Middle frontal gyrus (tissue), 1 donor: ENCODE results near the gene ZBTB24.
"Not testable (repeated sequence)": the region's sequence is repeated elsewhere in the genome, so short reads cannot be mapped to it uniquely, and the experiment has no call there.

ENCODE experiments used
- DNase-seq: peaks from one replicate; pipeline ENCODE4 v3.0.0-alpha.2; 2015; ENCODE audit warnings: low spot score; ENCODE audit errors: extremely low spot score

ZBTB24 gene

DNA sequence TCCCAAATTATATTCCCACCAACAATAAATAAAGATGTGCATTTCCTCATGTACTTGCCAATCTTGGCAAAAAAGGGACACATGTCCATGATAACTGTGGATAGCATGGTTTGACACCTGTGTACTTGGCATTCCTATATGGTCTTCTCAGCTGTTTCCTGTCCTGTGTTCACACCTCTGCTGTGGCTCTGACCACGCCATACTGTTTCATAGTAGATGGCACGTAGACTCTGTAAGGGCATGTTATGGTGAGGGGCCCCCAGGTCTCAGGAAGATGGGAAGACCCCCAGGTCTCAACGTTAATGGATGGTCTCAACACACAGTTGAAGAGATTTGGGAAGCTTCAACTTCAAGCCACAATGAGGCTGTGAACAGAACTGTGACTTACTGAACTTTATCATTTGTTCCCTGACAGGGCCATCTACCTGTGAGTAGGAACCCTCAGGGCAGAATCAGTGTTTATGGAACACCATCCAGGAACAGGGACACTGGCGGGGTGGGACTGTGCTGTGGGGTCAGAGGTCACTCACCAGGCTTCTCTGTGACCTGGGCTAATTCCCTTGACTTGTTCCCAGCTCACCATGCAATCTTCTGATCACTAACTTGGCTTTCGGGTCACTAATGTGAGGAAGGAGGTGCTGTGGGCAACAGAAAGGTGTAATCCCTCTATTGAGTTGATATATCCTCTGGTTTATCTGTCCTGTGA is 11.8 kb downstream of the ZBTB24 start:
- no peak for DNase-seq

DNA sequence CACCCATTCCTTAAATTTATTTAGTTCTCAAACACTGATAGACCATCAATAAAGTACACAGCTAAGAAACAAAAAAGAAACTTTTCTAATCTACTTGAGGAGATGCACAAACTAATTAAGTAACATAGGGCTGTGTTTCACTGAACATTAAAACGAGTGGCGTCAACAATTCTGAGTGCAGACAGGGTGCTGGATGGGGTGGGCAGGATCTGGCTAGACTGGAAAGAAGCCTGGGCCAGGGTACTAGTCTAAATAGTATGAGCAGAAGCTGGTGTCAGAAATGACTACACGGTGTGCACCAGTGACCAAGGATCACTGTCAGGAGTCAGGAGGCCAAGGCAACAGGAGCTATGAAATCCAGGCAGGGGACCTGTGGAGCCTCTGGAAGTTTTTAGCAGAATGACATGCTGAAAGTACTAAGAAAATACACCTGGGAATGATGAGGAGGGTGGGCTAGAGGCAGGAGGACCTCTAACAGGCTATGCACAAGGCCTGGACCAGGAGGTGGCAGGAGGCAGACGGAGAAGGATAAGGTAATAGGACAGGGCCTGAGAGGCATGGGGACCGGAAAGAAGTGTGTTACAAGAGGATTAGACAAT is 13.3 kb downstream of the ZBTB24 start:
- no peak for DNase-seq

DNA sequence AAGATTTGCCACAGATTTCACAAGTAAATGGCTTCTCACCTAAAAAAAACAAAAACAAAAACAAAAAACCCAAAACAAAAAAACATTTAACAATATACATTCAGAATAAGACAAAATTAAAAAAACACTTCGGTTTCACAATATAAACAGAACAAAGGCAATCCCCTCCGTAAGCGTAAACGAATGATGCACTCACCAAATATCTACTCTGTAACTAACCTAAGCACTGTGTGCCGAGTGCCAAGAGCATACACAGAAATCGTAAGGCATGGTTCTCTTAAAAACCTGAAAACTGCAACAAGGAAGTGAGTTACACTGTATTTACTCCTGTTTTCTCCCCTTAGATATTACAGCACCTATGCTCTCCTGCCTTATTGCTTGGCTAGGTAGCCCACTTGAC is 15.3 kb downstream of the ZBTB24 start:
- no peak for DNase-seq

- no peak for DNase-seq
Observed at GRCh38 chr6:109466212-109466923, 16.7 kb downstream of the ZBTB24 start.

DNA sequence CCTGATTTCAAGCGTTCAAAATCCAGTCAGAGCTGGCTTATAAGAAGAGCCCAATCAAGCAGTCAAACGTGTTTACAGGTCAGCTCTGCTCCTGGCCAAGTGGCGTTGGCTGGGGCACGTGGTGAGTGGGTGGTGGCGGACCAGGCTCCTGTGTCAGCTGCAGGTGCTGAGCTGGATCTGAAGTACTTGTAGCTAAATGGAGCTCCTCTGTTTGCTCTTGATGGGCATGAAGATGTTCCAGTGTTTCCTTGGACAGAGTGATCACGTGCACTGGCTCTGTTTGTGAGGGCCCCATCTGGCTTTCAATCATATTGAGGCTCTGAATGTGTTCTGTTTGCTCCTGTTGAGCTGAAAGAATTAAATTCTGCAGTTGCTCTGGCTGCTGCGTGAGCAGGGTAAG is 17.2 kb downstream of the ZBTB24 start:
- DNase-seq: peak; percentile 42

GRCh38 chr6:109461733-109462526 is 21.1 kb downstream of the ZBTB24 start:
- DNase-seq: no peak

GRCh38 chr6:109461205-109461604 is 21.8 kb downstream of the ZBTB24 start:
- DNase-seq: not testable (repeated sequence)

DNA sequence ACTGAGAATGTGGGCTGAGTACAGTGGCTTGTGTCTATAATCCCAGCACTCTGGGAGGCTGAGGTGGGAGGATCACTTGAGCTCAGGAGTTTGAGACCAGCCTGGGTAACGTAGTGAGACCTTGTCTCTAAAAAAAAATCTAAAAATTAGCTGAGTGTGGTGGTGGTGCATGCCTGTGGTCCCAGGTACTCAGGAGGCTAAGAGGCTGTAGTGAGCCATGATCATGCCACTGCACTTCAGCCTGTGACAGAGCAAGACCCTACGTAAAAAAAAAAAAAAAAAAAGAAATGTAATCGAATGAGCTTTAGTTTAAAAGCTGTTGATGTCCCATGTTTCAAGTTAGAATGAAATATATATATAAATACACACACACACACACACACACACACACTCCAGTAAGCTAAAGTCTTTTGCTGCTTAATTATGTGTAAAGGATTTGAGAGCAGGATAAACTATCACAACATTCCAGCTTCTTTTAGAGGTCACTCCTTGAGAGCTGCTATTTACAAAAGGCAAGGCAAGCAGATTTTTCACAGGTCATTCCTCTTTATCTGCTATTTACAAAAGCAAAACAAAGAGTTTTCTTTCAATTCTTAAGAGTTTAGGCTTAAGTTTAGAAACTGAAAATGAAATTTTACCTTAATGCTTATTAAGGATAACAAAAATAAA is 22.7 kb downstream of the ZBTB24 start:
- no peak for DNase-seq

DNA sequence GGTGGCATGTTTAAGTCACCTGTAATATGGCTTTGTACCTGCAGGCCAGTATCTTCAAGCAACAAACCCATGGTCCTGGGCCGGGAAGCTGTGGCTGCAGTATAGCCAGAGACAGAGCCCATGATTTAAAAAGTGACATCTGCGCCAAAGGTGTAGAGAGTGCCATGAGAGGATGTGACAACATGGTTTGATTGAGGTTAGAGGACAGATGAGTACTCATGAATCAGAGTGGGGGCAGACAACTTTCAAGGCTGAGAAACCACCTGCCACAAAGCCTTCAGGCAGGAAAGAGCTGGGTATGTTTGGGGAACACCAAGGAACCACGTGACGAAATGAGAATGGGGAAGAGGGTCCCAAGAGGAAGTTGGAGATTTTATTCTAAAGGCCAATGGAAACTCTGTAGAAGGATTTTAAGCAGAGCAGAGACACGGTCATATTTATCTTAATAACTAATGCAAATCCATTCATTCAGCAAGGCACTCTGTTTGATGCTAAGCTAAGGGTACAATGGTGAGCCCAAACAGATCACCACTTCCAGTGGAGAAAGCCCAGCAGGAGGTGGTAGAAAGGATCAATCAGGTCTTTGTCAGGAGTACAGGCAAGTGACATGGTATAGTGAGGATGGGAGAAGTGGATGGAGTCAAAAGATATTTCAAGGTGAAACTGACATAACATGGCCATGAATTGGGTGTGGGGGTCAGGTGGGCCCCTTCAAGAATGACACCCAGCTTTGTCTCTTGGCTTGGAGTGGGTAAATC is 24.1 kb downstream of the ZBTB24 start:
- DNase-seq: no peak

DNA sequence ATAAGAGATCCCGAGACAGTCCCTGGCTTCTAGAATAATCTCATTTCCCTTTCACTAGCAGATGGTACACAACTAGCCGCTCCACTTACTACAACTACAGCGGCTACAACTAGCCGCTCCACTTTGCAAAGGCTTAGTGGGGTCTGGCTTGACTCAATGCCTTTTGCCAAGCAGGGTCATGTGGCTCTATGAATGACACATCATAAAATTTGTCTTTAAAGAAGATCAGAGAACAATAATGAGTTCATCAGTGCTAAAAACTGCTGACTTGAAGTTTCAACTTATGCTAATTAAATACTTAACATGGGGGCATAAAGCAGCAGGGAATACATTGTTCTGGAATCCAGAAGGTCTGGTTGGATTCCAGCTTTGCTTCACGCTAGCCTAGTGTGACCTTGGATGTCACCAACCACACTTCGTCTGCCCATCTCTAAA is 25.4 kb downstream of the ZBTB24 start:
- DNase-seq: no peak

DNA sequence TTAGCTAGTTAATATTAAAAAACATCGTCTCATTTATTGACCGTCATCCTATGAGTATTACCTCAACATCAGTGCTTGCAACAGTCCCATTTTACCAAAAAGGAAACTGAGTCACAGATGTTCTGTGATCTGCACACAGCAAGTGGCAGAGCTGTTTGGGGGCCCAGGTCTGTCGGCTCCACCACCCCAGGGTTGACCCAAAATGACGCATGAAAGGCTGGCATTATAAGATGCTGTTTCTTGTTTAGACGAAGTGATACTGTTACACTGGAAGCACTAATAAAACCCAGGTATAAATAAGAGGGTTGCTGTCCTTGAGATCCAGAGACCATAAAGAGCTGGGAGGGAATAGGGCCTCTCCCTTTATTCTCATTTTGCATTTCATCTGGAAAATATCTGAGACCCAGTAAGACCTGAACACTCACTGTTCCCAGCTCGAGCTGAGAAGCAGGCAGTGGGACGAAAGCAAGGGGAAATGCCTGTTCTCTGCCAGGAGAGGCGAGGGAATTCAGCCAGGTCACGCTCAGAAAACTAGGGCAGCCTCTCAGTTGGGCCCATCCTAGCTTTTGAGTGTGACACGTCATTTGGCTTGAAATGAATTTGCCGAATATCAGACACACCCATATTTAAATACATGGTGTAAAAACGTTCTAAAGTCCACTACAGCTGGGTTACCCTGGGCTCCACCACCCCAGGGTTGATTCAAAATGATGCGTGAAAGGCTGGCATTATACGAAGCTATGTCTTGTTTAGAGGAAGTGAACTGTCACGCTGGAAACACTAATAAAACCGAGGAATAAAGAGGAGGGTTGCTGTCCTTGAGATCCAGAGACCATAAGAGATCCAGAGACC is 26.1 kb downstream of the ZBTB24 start:
- no peak for DNase-seq

DNA sequence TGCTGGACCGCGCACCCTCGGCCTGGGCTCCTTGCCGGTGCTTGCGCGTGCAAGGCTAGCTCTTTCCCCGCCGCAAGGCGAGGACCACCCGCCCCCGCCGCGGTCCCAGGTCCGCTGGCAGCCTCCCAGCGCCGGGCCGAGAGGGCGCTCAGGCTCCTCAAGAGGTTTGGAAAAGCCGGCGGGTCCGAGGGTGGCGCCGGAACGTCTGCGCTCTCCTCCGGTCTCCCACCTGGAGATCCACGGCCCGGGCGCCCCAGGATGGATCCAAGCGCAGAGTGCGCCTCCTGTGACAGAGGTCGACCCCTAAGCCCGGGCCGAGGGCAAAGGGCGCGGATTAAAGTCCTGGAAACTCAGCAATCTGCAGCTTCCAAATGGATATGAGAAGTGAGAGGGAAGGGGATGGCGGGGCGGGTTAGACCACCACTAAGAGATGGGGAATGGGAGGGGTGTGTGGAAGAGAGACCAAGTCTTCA is 26.9 kb downstream of the ZBTB24 start:
- no peak for DNase-seq

GRCh38 chr6:109455437-109456110 is 27.4 kb downstream of the ZBTB24 start, which contains the start of gene MICAL1:
Gene MICAL1, minus strand, starts transcription at chr6:109455772. Its CDS starts 1,576 bp downstream, at chr6:109454196.
- no peak for DNase-seq

DNA sequence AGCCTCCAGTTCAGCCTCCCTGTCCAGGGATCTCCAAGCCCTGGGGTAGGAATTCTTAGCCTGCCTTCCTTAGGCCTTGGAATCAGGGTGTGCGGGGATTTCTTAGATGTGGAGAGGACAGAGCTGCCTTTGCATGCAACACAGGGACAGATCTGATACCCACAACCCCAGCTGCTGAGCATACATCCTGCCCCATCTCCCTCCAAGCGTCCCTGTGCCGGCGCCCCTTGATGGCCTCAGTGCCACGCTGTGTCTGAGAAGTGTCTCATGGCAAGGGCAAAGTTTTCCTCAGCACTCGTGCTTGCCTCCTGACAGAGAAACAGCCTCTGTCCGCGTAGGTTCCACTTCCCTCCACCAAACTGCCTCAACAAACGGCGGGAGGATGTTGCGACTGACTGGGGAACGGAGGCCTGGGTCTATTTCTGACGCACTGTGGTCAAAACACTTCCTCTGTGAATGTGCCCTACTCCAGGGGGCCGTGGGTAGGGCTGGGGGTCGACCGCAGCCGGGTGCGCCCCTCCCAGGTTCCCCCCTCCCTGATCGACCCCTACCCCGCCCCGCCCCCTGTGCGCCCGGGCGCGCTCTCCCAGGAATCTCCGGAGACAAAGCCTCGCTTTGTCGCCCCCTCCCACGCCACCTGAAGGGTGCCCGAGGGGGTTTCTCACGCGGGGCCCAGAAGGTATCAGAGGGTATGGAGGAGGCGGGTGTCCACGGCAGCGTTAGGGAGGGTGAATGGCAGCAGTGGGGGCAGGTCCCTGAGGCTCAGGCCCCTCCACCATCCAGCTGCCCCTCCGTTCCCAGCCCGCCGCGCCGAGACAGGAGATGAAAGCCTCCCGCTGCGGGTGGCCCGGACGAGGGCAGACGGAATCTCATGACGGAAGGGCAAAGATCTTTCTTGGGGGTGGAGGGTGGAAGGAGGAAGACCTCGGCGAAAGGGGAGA is 28.3 kb downstream of the ZBTB24 start:
- DNase-seq: no peak

- DNase-seq: no peak
Observed at GRCh38 chr6:109453594-109454495, 29.2 kb downstream of the ZBTB24 start.

DNA sequence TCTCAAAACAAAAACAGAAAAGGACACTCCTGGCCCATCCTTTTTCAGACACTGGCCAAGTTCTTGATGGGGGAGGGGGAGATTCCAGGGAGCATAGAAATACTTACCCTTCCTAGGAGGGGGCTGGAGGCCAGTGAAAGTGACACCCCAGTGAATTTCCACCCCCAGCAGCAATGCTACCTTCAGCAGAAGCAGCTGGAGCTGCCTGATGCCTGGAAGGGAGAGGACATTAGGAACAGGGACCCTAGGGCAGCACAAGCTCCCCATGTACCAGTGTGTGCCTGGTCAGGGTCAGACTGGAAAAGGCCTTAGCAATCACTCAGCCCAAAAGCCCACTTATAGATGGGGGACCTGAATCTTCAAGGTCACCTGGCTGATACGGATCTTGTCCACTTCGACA is 29.9 kb downstream of the ZBTB24 start:
- no peak for DNase-seq

- DNase-seq: no peak
Observed at GRCh38 chr6:109452181-109452580, 30.8 kb downstream of the ZBTB24 start.
